RWPE1 (cell line): Measurements from ENCODE around the gene HOXA10.

Experiments used
- CTCF ChIA-PET: fragments of 350-600 bp; sonication (Branson Sonifier 250); formaldehyde crosslinking; extraction: SDS; loops from one replicate; lab custom pipeline; 2021; lab: Yijun Ruan, JAX
- POLR2A ChIA-PET: fragments of 400-600 bp; formaldehyde crosslinking; extraction: SDS; loops from one replicate; lab custom pipeline; 2020; ENCODE audit warnings: antibody characterized with exemption; ENCODE audit not compliant: low non-redundant PET; lab: Yijun Ruan, JAX
- DNase-seq: peaks from one replicate; pipeline ENCODE4 v3.0.0; 2012; ENCODE audit warnings: low spot score
- H3K27ac ChIP-seq: fragments of 450-650 bp; 2 replicates; pipeline ENCODE4 v1.5.1; 2017
- CTCF ChIP-seq: fragments of 450-650 bp; conservative IDR thresholded peaks from 2 replicates; pipeline ENCODE4 v1.5.1; 2017; ENCODE audit warnings: low read depth, mild to moderate bottlenecking

Gene HOXA10

GRCh38 chr7:27143023-27143949, 30.8 kb downstream of the HOXA10 start, which contains the start of gene HOXA5:
HOXA5 (minus strand) TSS chr7:27143681; CDS start chr7:27143607, 74 bp downstream.
- DNase-seq = peak; percentile 98
- CTCF ChIA-PET = interaction anchor here (0.5 to 3.7 kb wide), 29 partner anchors 12 to 1251 kb away, joined by 3 to 34 read pairs (median 4); partner anchors contain the start of genes HOXA1 and HOXA7
- peak; percentile 99 for TF ChIP-seq CTCF
- H3K27ac ChIP-seq = peak within 1 kb of the TSS; percentile 90
- POLR2A ChIA-PET = interaction anchor here (0.6 to 1.0 kb wide), 2 partner anchors 22 to 23 kb away, joined by 3 read pairs; no protein-coding TSS in a partner anchor

GRCh38 chr7:27142580-27143022, 31.5 kb downstream of the HOXA10 start:
- TF ChIP-seq CTCF = no peak
- POLR2A ChIA-PET = interaction anchor here (0.6 kb wide), 1 partner anchor 22 kb away, joined by 3 read pairs; no protein-coding TSS in a partner anchor
- peak overlapping the region; percentile 90 for H3K27ac ChIP-seq
- CTCF ChIA-PET = interaction anchor here (0.6 to 3.7 kb wide), 8 partner anchors 8 to 299 kb away, joined by 3 to 34 read pairs (median 6); no protein-coding TSS in a partner anchor
- no peak for DNase-seq

GRCh38 chr7:27141923-27142579, 32.1 kb downstream of the HOXA10 start:
- peak overlapping the region; percentile 90 for H3K27ac ChIP-seq
- DNase-seq = no peak
- TF ChIP-seq CTCF = 0 out of 2 replicates have a peak, but pooled peaks have one; percentile 17
- ChIA-PET CTCF (interaction anchor here (0.6 to 3.7 kb wide), 10 partner anchors 9 to 1429 kb away, joined by 3 to 34 read pairs (median 4); partner anchors contain the start of gene HOXA4), POLR2A (no interaction called here)

GRCh38 chr7:27141137-27141922, 32.8 kb downstream of the HOXA10 start:
- H3K27ac ChIP-seq = peak overlapping the region; percentile 90
- no peak for TF ChIP-seq CTCF
- no peak for DNase-seq
- CTCF ChIA-PET = interaction anchor here (0.5 to 2.3 kb wide), 13 partner anchors 9 to 1429 kb away, joined by 3 to 10 read pairs (median 4); partner anchors contain the start of gene HOXA4
- POLR2A ChIA-PET = interaction anchor here (0.5 kb wide), 1 partner anchor 282 kb away, joined by 5 read pairs; no protein-coding TSS in a partner anchor

GRCh38 chr7:27140126-27140857, 33.8 kb downstream of the HOXA10 start:
- ChIA-PET POLR2A (no interaction called here), CTCF (interaction anchor here (0.6 to 2.3 kb wide), 6 partner anchors 42 to 768 kb away, joined by 3 to 10 read pairs (median 4); no protein-coding TSS in a partner anchor)
- TF ChIP-seq CTCF = no peak
- DNase-seq = no peak
- peak overlapping the region; percentile 84 for H3K27ac ChIP-seq
